K562 (cell line): Measurements from ENCODE around the gene FRG2B.

Experiments
- AFF4 ChIP-seq: sonication (generic); formaldehyde crosslinking; IDR thresholded peaks from 2 replicates; pipeline ENCODE4 v1.8.0; 2023; ENCODE audit warnings: mild to moderate bottlenecking, missing genetic modification reagents
- CTCF ChIP-seq, 3 experiments: IDR thresholded peaks in 2 of 3; conservative IDR thresholded peaks in 1 of 3; 2 replicates each; pipeline ENCODE4 v1.5.1; 2011 to 2012; ENCODE audit warnings: low read length in 3 of 3, mild to moderate bottlenecking in 3 of 3, control low read depth in 2 of 3, improper control_type of control experiment in 1 of 3, inconsistent platforms in 1 of 3, low read depth in 1 of 3, mixed read lengths in 1 of 3, moderate library complexity in 1 of 3; ENCODE audit not compliant: insufficient read depth in 2 of 3
- EP300 ChIP-seq: IDR thresholded peaks from 2 replicates; pipeline ENCODE4 v1.6.1; 2012; ENCODE audit warnings: low read length, improper control_type of control experiment
- HMG20B ChIP-seq: fragments of 250-450 bp; sonication (Bioruptor Pico); IDR thresholded peaks from 2 replicates; pipeline ENCODE4 v1.5.0; 2021; ENCODE audit warnings: mild to moderate bottlenecking
- L3MBTL2 ChIP-seq: fragments of 450-650 bp; IDR thresholded peaks from 2 replicates; pipeline ENCODE4 v1.6.1; 2016; ENCODE audit warnings: mild to moderate bottlenecking, moderate library complexity
- POLR2A ChIP-seq: fragments of 450-650 bp; conservative IDR thresholded peaks from 2 replicates; pipeline ENCODE4 v1.6.1; 2016
- TEAD2 ChIP-seq: fragments of 450-650 bp; IDR thresholded peaks from 2 replicates; pipeline ENCODE4 v1.6.1; 2016; ENCODE audit warnings: missing genetic modification characterization, control low read depth, missing compliant biosample characterization
- ZNF384 ChIP-seq: IDR thresholded peaks from 2 replicates; pipeline ENCODE4 v1.6.1; 2012; ENCODE audit warnings: low read depth, low read length, improper control_type of control experiment

GRCh38 chr10:133611079-133611478 lies 15.5 kb downstream of the FRG2B start:
- no peak for TF ChIP-seq AFF4
- no peak for TF ChIP-seq EP300
- TF ChIP-seq ZNF384: no peak
- no peak for TF ChIP-seq POLR2A
- no peak for TF ChIP-seq CTCF (IDR thresholded peaks at IDR 0.05 in 2 of 3, conservative IDR thresholded peaks at IDR 0.05 in 1 of 3; ENCODE audit: insufficient read depth in 2 of 3, low read depth in 1 of 3, low read length in 3 of 3)
- no peak for TF ChIP-seq TEAD2 (tag)
- no peak for TF ChIP-seq L3MBTL2
- TF ChIP-seq HMG20B (CRISPR knock-in tag): no peak
